Neutrophil (primary cell): ENCODE results near the gene OLA1.

Experiments
- H3K27ac ChIP-seq: fragments of 200-600 bp; sonication (generic); 2 replicates; pipeline ENCODE4 v1.5.1; 2016; ENCODE audit warnings: mild to moderate bottlenecking, moderate library complexity
- H3K27me3 ChIP-seq: fragments of 200-600 bp; sonication (generic); 2 replicates; pipeline ENCODE4 v1.6.0; 2016; ENCODE audit warnings: mild to moderate bottlenecking
- H3K36me3 ChIP-seq: fragments of 200-600 bp; sonication (generic); 2 replicates; pipeline ENCODE4 v1.5.1; 2017
- H3K4me1 ChIP-seq, 2 experiments: fragments of 200-600 bp in 1 of 2; sonication (generic) in 1 of 2; 1 replicate in 1 of 2; 2 replicates in 1 of 2; pipeline versions ENCODE4 v1.5.1 to v1.6.1; 2013 to 2016; ENCODE audit warnings: low read depth in 1 of 2, low read length in 1 of 2, mild to moderate bottlenecking in 1 of 2, moderate library complexity in 1 of 2; ENCODE audit not compliant: control insufficient read depth in 1 of 2, insufficient read depth in 1 of 2
- H3K4me3 ChIP-seq, 2 experiments: fragments of 200-600 bp in 1 of 2; sonication (generic) in 1 of 2; 1 replicate in 1 of 2; 2 replicates in 1 of 2; pipeline ENCODE4 v1.5.1; 2013 to 2016; ENCODE audit warnings: low read depth in 1 of 2, low read length in 1 of 2, mild to moderate bottlenecking in 1 of 2, moderate library complexity in 1 of 2
- H3K9me3 ChIP-seq: fragments of 200-600 bp; sonication (generic); 2 replicates; pipeline ENCODE4 v1.5.1; 2016
- TF ChIP-seq, protein P1 (sequence below): fragments of 200-600 bp; sonication (generic); IDR thresholded peaks from 2 replicates; pipeline ENCODE4 v1.5.1; 2016; ENCODE audit warnings: antibody characterized with exemption

OLA1 gene

DNA sequence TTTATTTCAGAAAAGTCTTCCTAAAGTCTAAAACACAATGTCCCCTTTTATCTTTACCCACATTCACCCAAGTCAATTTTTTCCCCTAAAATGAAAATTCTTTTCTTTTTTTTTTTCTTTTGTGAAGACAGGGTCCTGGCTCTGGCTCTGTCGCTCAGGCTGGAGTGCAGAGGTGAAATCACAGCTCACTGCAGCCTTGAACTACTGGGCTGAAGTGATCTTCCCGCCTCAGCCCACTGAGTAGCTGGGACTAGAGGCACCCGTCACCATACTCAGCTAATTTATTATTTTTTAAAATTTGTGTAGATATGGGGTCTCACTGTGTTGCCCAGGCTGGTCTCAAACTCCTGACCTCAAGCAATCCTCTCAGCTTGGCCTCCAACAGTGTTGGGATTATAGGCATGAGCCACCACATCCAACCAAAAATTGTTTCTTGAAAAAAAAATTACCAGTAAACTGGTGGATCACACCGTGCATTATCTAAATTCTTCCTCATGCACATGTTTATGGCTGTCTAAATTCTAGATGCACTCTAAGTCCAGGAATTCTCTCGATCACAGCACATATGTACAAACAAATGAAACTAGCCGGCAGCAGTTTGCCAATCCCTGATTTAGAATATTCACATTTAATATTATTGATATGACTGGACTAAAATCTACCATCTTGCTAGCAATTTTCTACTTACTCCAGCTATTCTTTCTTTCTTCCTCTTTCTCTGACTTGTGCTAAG, 56.8 kb downstream of the OLA1 start:
- Histone ChIP-seq H3K9me3 (no peaks in the 10 kb centered on the region), H3K4me3 (no peak overlapping the region), H3K36me3 (no peaks in the 10 kb centered on the region), H3K27ac (no peak overlapping the region), H3K27me3 (no peaks in the 10 kb centered on the region), H3K4me1 (no peaks in the 10 kb centered on the region)
- TF ChIP-seq, protein P1, sequence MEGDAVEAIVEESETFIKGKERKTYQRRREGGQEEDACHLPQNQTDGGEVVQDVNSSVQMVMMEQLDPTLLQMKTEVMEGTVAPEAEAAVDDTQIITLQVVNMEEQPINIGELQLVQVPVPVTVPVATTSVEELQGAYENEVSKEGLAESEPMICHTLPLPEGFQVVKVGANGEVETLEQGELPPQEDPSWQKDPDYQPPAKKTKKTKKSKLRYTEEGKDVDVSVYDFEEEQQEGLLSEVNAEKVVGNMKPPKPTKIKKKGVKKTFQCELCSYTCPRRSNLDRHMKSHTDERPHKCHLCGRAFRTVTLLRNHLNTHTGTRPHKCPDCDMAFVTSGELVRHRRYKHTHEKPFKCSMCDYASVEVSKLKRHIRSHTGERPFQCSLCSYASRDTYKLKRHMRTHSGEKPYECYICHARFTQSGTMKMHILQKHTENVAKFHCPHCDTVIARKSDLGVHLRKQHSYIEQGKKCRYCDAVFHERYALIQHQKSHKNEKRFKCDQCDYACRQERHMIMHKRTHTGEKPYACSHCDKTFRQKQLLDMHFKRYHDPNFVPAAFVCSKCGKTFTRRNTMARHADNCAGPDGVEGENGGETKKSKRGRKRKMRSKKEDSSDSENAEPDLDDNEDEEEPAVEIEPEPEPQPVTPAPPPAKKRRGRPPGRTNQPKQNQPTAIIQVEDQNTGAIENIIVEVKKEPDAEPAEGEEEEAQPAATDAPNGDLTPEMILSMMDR: no peak

DNA sequence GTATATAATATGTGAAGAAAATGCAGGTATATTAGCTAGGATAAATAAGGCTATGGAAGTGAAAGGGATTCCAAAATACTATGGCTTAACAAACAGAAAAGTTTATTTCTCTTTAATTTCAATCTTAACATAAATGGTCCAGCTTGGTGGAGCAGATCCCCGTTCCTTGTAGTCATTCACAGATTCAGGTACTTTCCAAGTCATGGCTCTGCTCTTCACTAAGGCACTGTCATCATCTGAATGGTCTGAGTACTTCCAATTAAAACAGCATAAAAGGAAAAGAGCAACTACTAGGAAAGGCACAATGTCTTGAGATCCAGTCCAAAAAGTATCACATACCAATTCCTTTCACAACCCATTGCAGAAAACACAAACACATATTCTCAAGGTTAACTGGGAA, 63.4 kb downstream of the OLA1 start:
- no peak overlapping the region for H3K27ac ChIP-seq
- H3K36me3 ChIP-seq: no peaks in the 10 kb centered on the region

DNA sequence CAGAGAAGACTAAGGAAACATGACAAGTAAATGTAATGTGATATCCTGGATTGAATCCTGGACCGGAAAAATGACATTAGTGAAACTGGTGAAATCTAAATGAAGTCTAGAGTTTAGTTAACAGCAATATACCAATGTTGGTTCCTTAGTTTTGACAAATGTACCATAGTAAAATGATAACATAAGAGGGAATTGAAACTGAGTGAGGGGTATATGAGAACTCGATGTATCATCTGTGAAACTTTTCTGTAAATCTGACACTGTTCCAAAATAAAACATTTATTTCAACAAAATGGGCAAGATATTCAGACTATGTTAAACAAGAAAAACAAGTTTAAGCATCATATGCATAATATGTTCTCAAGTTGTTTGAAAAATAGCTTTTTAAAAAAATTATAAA, 63.8 kb downstream of the OLA1 start:
- no peaks in the 10 kb centered on the region for H3K9me3 ChIP-seq
- no peaks in the 10 kb centered on the region for H3K4me1 ChIP-seq
- TF ChIP-seq, protein P1: no peak

More for the DNA sequence above, 63.4 kb downstream of the OLA1 start:
- H3K4me1 ChIP-seq: no peaks in the 10 kb centered on the region
- TF ChIP-seq, protein P1: no peak
- H3K9me3 ChIP-seq: no peaks in the 10 kb centered on the region
- no peak overlapping the region for H3K4me3 ChIP-seq
- no peaks in the 10 kb centered on the region for H3K27me3 ChIP-seq

DNA sequence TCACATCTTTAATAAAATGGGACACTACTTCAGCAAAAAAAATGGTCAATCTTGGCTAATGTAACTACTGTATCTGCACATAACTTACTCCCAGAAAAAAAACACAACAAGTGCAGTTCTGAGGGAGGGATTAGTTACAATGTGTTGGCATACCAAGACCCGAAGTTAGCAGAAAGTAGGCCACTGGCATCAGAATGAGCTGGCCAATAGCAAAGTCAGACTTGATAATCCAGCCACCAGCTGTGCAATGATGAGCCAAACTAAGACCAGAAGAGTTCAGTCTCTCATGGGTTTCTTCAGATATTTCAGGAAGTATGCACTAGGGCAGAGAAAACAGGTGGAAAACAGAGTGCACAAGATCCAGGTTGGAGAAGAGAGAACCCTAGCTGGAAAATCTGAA, 65.3 kb downstream of the OLA1 start:
- Histone ChIP-seq H3K27me3 (no peaks in the 10 kb centered on the region), H3K4me1 (no peaks in the 10 kb centered on the region), H3K4me3 (no peak overlapping the region), H3K36me3 (no peaks in the 10 kb centered on the region), H3K27ac (no peak overlapping the region), H3K9me3 (no peaks in the 10 kb centered on the region)
- TF ChIP-seq, protein P1: no peak

More for the DNA sequence above, 63.8 kb downstream of the OLA1 start:
- Histone ChIP-seq H3K4me3 (no peak overlapping the region), H3K27ac (no peak overlapping the region), H3K27me3 (no peaks in the 10 kb centered on the region), H3K36me3 (no peaks in the 10 kb centered on the region)

DNA sequence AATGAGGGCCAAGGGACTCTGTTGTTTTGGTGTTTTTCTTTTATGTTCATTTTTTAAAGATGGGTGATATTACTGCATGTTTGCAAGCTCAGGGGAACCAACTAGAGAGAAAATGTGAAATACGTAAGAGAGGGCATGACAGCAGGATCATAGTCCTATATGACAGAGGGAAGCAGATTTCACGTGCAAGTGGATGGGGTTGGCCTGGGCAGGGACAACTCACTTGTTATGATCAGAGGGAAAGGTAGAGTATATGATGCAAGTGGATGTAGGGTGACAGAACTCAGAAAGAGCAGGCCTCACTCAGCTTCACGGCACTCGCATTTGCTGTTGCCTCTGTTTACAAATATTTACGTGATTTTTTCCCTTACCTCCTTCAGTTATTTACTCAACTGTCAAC, 67.0 kb downstream of the OLA1 start:
- Histone ChIP-seq H3K9me3 (no peaks in the 10 kb centered on the region), H3K27me3 (no peaks in the 10 kb centered on the region), H3K36me3 (no peaks in the 10 kb centered on the region), H3K4me1 (no peaks in the 10 kb centered on the region), H3K4me3 (no peak overlapping the region), H3K27ac (no peak overlapping the region)
- TF ChIP-seq, protein P1: no peak
